Activated CD8-positive, alpha-beta memory T cell treated with anti-CD3 and anti-CD28 coated beads for 36 hours (primary cell): ENCODE data around the gene AJM1. TPM values are rescaled to one million over a fixed set of nuclear protein-coding genes. Genes with fewer than 3 reads are reported as not detected.
"Not testable (repeated sequence)": the region's sequence is repeated elsewhere in the genome, so short reads cannot be mapped to it uniquely, and the experiment has no call there.

ENCODE experiments used
- CTCF ChIA-PET: fragments of 350-600 bp; sonication (Branson Sonifier 250); formaldehyde crosslinking; loops from one replicate; lab custom pipeline; 2021; ENCODE audit warnings: antibody characterized with exemption; lab: Charles Lee
- POLR2A ChIA-PET: fragments of 350-600 bp; sonication (Branson Sonifier 250); formaldehyde crosslinking; loops from one replicate; lab custom pipeline; 2021; ENCODE audit warnings: antibody characterized with exemption; lab: Charles Lee
- total RNA-seq, 2 experiments: library from RNA; stranded (reverse); gene quantifications; one replicate each; pipeline ENCODE4 v1.2.3, GENCODE V29; 2021

AJM1 gene
- total RNA-seq, 2 experiments from 2014 or later = 3.8 to 3.9 TPM

- POLR2A ChIA-PET = no interaction called here
- CTCF ChIA-PET = interaction anchor here (0.6 to 1.5 kb wide), 2 partner anchors 46 to 241 kb away, joined by 3 read pairs; no protein-coding TSS in a partner anchor
Measured at GRCh38 chr9:136826703-136827582, 15.3 kb upstream of the AJM1 start.

- ChIA-PET POLR2A (no interaction called here), CTCF (interaction anchor here (2.0 kb wide), 1 partner anchor 16 kb away, joined by 5 read pairs; no protein-coding TSS in a partner anchor)
Measured at GRCh38 chr9:136827794-136828473, 14.3 kb upstream of the AJM1 start.

GRCh38 chr9:136828474-136829140 lies 13.7 kb upstream of the AJM1 start:
- ChIA-PET CTCF (interaction anchor here (1.7 to 2.0 kb wide), 2 partner anchors 15 to 207 kb away, joined by 4 to 5 read pairs; no protein-coding TSS in a partner anchor), POLR2A (no interaction called here)

- CTCF ChIA-PET = interaction anchor here (0.7 to 2.0 kb wide), 3 partner anchors 14 to 206 kb away, joined by 3 to 5 read pairs (median 4); no protein-coding TSS in a partner anchor
- POLR2A ChIA-PET = no interaction called here
Measured at GRCh38 chr9:136829412-136829811, 12.9 kb upstream of the AJM1 start.

GRCh38 chr9:136829981-136830885 lies 12.0 kb upstream of the AJM1 start:
- POLR2A ChIA-PET = no interaction called here
- CTCF ChIA-PET = interaction anchor here (0.7 to 1.7 kb wide), 2 partner anchors 72 to 205 kb away, joined by 3 to 4 read pairs; no protein-coding TSS in a partner anchor

GRCh38 chr9:136831002-136831719 lies 11.1 kb upstream of the AJM1 start:
- ChIA-PET CTCF (no interaction called here), POLR2A (no interaction called here)

- CTCF ChIA-PET = no interaction called here
- POLR2A ChIA-PET = no interaction called here
Measured at GRCh38 chr9:136831720-136832104, 10.6 kb upstream of the AJM1 start.

GRCh38 chr9:136832581-136832980 lies 9.7 kb upstream of the AJM1 start:
- POLR2A ChIA-PET = no interaction called here
- CTCF ChIA-PET = no interaction called here

- CTCF ChIA-PET = not testable (repeated sequence)
Measured at GRCh38 chr9:136833381-136834048, 8.8 kb upstream of the AJM1 start.

GRCh38 chr9:136835162-136835931 lies 6.9 kb upstream of the AJM1 start:
- ChIA-PET POLR2A (interaction anchor here (0.7 kb wide), 1 partner anchor 112 kb away, joined by 9 read pairs; no protein-coding TSS in a partner anchor), CTCF (interaction anchor here (1.4 to 1.6 kb wide), 2 partner anchors 12 to 141 kb away, joined by 3 to 7 read pairs; no protein-coding TSS in a partner anchor)

More at GRCh38 chr9:136833381-136834048, 8.8 kb upstream of the AJM1 start:
- POLR2A ChIA-PET = interaction anchor here (0.6 kb wide), 1 partner anchor 98 kb away, joined by 6 read pairs; no protein-coding TSS in a partner anchor

GRCh38 chr9:136835932-136836904 lies 6.1 kb upstream of the AJM1 start:
- POLR2A ChIA-PET = no interaction called here

GRCh38 chr9:136837146-136837855 lies 5.0 kb upstream of the AJM1 start:
- ChIA-PET POLR2A (no interaction called here), CTCF (no interaction called here)

More at GRCh38 chr9:136835932-136836904, 6.1 kb upstream of the AJM1 start:
- CTCF ChIA-PET = interaction anchor here (1.6 kb wide), 1 partner anchor 12 kb away, joined by 7 read pairs; no protein-coding TSS in a partner anchor

GRCh38 chr9:136837856-136838277 lies 4.4 kb upstream of the AJM1 start:
- POLR2A ChIA-PET, CTCF ChIA-PET: not testable (repeated sequence)
